ENCODE results near the gene NKTR. TPM values are rescaled to one million over a fixed set of nuclear protein-coding genes. Genes with fewer than 3 reads are reported as not detected.

NKTR gene
- total RNA-seq, 1 experiment from 2014 or later, result 79.8 TPM

DNA sequence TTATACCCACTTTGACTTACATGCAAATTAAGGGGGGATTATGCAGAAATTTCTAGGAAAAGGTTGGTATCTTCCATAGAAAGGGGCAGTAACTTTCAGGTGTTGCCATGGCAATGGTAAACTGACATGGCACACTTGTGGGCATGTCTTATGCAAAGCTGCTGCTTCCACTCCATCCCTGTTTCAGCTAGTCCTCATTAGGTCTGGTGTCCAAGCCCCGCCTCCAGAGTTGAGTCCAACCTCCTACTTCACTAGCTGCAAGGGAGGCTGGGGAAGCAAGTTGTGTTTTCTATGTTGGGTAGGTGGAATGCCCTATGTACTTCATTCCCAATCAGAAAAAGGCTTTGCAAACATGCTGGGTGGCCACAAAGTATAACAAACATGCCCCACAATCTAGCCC lies 70.2 kb downstream of the NKTR start:
- no peak for DNase-seq
- Histone ChIP-seq H3K27me3 (ENCODE audit: insufficient read depth, low read length) (no peaks in the 10 kb centered on the region), H3K4ac (ENCODE audit: low read depth, low read length) (no peak overlapping the region), H4K5ac (ENCODE audit: insufficient read length, low read depth, low read length) (no peak overlapping the region), H2AK5ac (ENCODE audit: insufficient read length, low read length) (no peak overlapping the region), H2BK5ac (ENCODE audit: insufficient read length, low read length) (no peak overlapping the region), H3K79me1 (ENCODE audit: insufficient read depth, low read depth, low read length, poor library complexity, severe bottlenecking) (no peaks in the 10 kb centered on the region), H3K27ac (ENCODE audit: insufficient read length, low read depth, low read length) (no peak overlapping the region), H2BK12ac (ENCODE audit: insufficient read length, low read depth, low read length) (no peak overlapping the region), H2AFZ (ENCODE audit: low read length) (no peak overlapping the region), H3K56ac (ENCODE audit: insufficient read length, low read depth, low read length) (no peak overlapping the region), H3T11ph (ENCODE audit: low read length) (no peak overlapping the region), H3K4me1 (ENCODE audit: insufficient read depth, low read length) (no peaks in the 10 kb centered on the region), H3K18ac (ENCODE audit: insufficient read length, low read depth, low read length) (no peak overlapping the region), H2BK20ac (ENCODE audit: low read depth, low read length, poor library complexity, severe bottlenecking) (no peak overlapping the region), H3K9me3 (ENCODE audit: control insufficient read depth, low read depth, low read length) (no peaks in the 10 kb centered on the region), H2BK15ac (ENCODE audit: low read depth, low read length) (no peak overlapping the region), H3K23ac (ENCODE audit: insufficient read length, low read depth, low read length) (no peak overlapping the region), H3K23me2 (ENCODE audit: insufficient read length, low read depth, low read length, poor library complexity, severe bottlenecking) (no peaks in the 10 kb centered on the region), H4K91ac (ENCODE audit: insufficient read length, low read depth, low read length) (no peak overlapping the region), H2BK120ac (ENCODE audit: low read depth, low read length, poor library complexity, severe bottlenecking) (no peak overlapping the region), H3K14ac (ENCODE audit: insufficient read depth, low read length) (no peak overlapping the region), H3K79me2 (ENCODE audit: insufficient read depth, low read length) (no peaks in the 10 kb centered on the region), H4K8ac (replicated peaks; ENCODE audit: insufficient read length, low read depth, low read length) (no peak overlapping the region), H4K20me1 (ENCODE audit: control insufficient read depth, insufficient read depth, insufficient read length) (no peaks in the 10 kb centered on the region), H3K4me2 (ENCODE audit: insufficient read depth, insufficient read length, low read length) (no peak overlapping the region), H3K9ac (ENCODE audit: extremely low read depth, insufficient read length, low read length) (no peak overlapping the region)
- TF ChIP-seq, protein P1, sequence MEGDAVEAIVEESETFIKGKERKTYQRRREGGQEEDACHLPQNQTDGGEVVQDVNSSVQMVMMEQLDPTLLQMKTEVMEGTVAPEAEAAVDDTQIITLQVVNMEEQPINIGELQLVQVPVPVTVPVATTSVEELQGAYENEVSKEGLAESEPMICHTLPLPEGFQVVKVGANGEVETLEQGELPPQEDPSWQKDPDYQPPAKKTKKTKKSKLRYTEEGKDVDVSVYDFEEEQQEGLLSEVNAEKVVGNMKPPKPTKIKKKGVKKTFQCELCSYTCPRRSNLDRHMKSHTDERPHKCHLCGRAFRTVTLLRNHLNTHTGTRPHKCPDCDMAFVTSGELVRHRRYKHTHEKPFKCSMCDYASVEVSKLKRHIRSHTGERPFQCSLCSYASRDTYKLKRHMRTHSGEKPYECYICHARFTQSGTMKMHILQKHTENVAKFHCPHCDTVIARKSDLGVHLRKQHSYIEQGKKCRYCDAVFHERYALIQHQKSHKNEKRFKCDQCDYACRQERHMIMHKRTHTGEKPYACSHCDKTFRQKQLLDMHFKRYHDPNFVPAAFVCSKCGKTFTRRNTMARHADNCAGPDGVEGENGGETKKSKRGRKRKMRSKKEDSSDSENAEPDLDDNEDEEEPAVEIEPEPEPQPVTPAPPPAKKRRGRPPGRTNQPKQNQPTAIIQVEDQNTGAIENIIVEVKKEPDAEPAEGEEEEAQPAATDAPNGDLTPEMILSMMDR (conservative IDR thresholded peaks at IDR 0.05), result no peak
- no peak overlapping the region for H3K27ac Mint-ChIP-seq
- H3K4me1 Mint-ChIP-seq, result peaks cover 8 to 9% of the 10 kb centered on the region in 2 experiments
- peaks cover 13% of the 10 kb centered on the region for H3K27me3 Mint-ChIP-seq (ENCODE audit: low read depth)
- H3K36me3 Mint-ChIP-seq (ENCODE audit: insufficient read depth in 1 of 3, low read depth in 3 of 3), result no peaks in the 10 kb centered on the region; a peak in 2 of 7 replicates
- peaks cover 2 to 4% of the 10 kb centered on the region in 2 experiments; a peak in 2 of 5 replicates for H3K9me3 Mint-ChIP-seq
- no peak overlapping the region for H3K4me3 Mint-ChIP-seq
- WGBS (ENCODE audit: extremely low coverage, insufficient read length, low lambda C conversion rate), result no CpG with 5 or more reads among the region's 1 CpG

All from H9 (cell line).